NCI-H1048 (cell line): Measurements from ENCODE around the gene ST6GALNAC3.

ENCODE experiments used
- DNase-seq: peaks from one replicate; lab custom pipeline; 2025; lab: John Stamatoyannopoulos, UW

ST6GALNAC3 gene

GRCh38 chr1:76510672-76511557, 436.4 kb downstream of the ST6GALNAC3 start:
- DNase-seq, result no peak

GRCh38 chr1:76511558-76512179, 437.1 kb downstream of the ST6GALNAC3 start:
- DNase-seq, result no peak

DNA sequence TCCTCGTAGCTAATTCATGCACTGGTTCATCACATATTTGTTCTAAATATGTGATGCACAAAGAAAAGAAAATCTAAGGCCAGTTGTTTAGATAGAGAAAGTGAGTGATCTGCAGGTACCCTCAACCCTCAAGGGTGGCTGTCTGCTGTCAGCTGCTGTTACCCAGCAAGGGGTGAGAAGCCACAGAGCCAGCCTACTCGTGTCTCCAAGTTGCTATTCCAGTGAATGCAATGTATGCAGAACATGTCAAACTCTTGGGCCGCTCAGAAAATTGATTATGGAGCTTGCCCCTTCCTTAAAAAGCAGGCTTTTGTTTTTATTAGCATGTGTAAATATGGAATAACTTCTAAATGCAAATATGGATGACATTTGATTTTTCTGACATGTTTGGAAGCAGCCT, 456.4 kb downstream of the ST6GALNAC3 start:
- no peak for DNase-seq

DNA sequence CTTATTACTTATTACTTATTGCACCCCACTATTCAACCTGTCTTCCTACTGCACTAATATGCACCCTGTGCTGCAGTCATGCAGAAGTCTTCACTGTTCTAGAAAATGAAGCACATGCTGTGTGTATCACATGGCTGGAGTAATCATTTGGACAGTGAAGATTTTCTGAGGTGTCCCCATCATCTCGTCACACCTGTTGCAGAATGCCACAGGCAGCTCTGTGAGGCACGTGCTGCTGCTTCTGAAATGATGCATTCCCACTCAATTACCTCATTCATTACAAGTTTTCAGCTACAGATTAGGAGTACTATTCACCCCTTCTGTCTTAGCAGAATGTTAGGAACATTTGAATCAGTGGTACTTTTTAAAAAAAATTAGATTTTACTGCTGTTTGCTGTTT, 467.1 kb downstream of the ST6GALNAC3 start:
- no peak for DNase-seq

GRCh38 chr1:76542359-76542758, 467.8 kb downstream of the ST6GALNAC3 start:
- DNase-seq, result no peak

DNA sequence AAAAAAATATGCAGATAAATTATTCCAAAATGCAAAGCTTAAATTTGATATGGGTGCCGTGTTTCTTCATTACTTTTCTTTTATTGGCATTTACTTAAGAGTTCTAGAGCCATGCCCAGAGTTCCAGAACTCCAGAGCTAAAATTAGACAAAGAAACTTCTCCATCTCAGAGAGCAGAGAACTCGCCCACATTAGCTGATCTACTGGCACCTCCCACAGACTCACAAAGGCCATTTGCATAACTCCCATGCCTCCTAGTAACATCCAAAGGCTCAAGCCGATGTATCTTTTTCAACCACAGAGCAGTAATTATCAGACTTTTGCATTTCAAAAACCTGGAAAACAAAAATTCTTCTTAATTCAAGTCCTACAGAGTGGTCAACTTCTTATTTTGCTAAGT, 468.9 kb downstream of the ST6GALNAC3 start:
- DNase-seq, result no peak

DNA sequence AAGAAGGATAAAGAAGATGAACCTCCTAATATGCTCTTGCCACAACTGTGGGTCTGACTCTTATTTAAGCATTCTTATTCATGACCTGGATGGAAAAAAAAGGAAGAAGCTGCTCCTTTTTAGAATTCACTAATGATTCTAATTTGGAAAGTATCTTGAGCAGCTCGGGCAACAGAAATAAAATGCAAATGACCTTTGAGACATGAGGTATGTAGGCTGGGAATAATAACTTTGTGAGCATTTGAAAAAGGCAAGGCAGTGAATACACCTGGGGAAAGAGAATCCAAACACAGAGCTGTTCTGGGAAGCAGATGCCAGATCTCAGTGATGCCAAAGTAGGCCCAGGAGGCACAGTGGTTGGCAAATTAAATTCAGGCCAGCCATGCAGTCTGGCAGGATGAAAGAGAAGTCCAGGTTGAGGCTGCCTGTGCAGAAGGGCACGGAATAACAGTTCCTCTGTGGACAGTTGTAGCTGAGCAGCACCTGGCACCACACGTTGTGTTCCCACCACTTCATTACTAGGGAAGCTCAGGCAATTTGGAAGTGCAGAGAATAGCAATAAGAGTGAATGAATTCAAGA, 471.9 kb downstream of the ST6GALNAC3 start:
- DNase-seq, result no peak

DNA sequence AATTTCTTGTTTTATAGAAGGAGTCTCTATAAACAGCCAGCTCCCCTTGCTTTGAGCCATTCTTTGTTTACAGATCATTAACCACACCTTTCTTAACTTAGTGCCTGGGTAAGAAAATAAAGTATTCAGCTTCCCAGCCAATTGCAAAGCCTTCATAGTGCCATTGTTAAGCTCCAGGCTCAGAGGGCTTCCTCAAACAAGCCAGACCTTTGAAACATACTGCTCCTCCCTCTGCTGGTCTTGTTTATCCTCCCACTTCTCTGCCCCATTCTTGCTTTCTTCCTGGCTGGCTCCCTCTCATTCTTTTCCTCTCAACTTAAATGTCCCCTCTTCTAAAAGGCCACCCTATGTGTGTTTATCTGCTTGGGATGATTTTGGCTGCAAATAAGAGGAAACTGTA, 473.4 kb downstream of the ST6GALNAC3 start:
- DNase-seq, result no peak

- no peak for DNase-seq
Measured at GRCh38 chr1:76548513-76549100, 474.1 kb downstream of the ST6GALNAC3 start.

GRCh38 chr1:76554283-76554682, 479.7 kb downstream of the ST6GALNAC3 start:
- DNase-seq, result no peak

DNA sequence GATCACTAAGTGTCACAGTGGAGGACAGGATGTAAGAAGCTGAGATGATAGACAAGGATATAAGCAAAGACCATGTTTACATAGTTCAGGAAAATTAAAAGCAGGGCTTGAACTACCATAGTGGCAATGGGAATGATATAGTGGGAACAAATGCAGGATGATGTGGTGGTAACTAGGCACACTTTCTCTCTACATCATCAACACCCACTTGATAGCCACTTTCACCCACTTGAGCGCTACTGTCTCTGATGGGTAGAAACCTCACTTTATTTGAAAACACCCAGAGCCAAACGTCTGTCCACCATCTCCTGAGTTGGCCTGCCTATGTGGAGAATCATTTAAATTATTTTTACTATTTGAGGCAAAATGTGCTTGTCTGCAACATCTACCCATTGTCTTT, 487.7 kb downstream of the ST6GALNAC3 start:
- no peak for DNase-seq

GRCh38 chr1:76568573-76569238, 494.2 kb downstream of the ST6GALNAC3 start:
- no peak for DNase-seq

- no peak for DNase-seq
Measured at GRCh38 chr1:76571248-76571647, 496.7 kb downstream of the ST6GALNAC3 start.

DNA sequence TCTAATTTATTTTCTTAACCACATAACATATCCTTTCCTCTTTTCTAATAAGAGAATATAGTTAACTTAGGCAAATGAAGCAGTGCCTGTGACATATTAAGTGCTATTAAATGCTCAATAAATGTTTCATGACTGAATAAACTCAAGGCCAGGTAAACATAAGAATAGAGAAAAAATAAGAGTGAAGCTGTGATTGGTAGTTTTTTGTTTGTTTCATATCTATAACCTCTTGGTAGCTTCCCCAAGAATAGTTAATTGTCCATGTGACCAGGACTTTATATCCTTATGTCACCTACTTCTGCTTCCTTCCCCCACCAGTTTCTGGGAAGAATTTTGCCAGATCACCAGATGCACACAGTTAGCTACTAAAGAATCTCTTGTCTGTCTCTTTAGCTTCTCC, 497.7 kb downstream of the ST6GALNAC3 start:
- no peak for DNase-seq

GRCh38 chr1:76576876-76577524, 502.5 kb downstream of the ST6GALNAC3 start:
- no peak for DNase-seq

- DNase-seq, result no peak
Measured at GRCh38 chr1:76577525-76578185, 503.1 kb downstream of the ST6GALNAC3 start.

DNA sequence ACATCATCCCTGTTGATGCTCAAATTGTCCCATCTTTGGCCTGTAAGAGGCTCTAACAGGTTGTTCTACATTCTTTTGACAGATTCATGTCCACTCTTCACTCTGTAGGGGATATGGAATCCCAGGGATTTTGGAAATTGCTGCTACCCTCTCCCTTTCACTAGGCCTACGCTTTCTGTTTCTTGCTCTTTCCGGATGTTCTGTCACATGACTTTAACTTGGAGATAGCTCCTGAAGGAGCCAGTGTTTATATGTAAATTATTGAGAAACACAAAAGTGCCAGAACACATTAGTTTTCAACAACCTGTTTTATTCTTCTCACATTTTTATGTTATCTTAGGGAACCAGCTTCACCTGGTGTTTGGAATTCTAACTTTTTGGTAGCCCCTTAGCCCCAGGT, 505.7 kb downstream of the ST6GALNAC3 start:
- no peak for DNase-seq

DNA sequence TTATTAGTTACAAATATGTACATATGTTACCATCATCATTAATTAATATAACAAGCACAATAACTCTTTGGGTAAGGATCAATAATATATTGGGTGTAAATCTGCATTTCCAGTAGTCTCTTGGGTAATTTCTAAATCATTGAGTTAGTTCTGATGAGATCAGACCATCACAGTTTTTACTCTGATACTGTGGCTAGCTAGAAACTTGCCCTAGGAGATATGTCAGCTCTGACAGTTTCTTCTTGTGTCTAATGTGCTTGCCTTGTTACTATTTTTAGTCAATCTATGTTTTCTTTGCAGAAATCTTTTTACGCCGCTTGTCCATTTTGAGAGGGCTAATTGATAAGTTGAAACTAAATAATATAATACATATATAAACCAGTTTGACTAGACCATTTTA, 507.2 kb downstream of the ST6GALNAC3 start:
- DNase-seq, result no peak

DNA sequence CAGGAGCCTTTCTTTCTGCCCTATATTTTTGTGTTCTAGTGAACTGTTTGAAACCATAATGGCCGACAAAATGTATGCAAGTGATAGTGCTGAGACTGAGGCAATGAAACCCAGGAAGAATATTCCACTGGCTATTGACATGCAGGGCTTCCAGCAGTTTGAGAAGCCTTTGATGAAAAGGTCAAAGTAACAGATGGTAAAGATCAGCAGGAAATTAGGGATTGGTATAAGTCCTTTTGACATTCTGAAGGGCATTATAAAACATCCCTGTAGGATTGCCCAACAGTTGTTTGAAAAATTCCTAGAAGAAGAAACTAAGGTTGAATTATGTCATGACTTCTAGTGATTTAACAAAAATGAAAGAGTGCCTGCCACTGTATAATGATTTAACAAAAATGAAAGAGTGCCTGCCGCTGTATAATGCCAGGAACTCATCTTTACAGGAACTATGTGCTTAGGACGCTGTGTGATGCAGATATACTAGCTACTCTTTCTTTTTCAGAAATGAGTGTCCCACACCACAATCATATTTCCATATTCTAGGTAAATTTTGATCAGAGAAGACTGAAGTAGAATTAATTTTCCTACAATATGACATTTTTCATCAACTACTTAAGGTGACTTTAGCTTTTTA, 508.8 kb downstream of the ST6GALNAC3 start:
- DNase-seq, result no peak

DNA sequence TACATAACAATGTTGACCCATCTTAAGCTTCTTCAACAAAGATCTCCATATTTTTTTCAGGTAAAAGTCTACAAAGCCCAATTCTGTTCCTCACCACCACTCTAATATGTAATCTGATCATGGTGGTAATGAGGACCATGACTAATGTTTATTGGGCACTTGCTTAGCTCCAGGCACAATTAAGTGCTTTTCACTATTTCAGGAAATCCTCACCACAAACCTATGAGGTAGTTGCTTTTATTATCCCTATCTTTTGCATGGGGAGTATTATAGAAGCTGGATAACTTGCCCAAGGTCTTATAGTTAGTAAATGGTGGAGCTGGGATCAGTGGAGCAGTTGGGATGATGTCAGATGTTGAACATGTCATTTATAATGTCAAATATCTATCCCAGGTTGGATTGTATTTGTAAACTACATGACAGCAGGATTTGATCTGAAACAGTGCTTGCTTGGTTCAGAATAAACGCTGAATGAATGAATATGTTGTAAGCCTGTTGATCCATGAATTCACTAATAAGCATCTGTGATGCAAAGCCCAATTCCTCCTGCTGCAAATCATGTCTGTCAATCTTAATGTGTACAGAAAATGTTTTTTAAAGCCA, 509.4 kb downstream of the ST6GALNAC3 start:
- no peak for DNase-seq
